CD14-positive monocyte (primary cell): ENCODE results near the gene SYTL2. TPM values are rescaled to one million over a fixed set of nuclear protein-coding genes. Genes with fewer than 3 reads are reported as not detected.

Experiments used
- DNase-seq, 3 donors: peaks; one replicate each; pipeline ENCODE4 v3.0.0-alpha.2; 2011 to 2022
- H2AFZ ChIP-seq: 2 replicates; pipeline ENCODE4 v1.6.0; 2012; ENCODE audit warnings: mild to moderate bottlenecking, low read depth, low read length, inconsistent platforms; ENCODE audit not compliant: insufficient read depth, poor library complexity, severe bottlenecking
- H3K27ac ChIP-seq, 2 donors: 1 replicate in 1 of 2; 2 replicates in 1 of 2; pipeline ENCODE4 v1.5.1; 2012 to 2013; ENCODE audit warnings: low read length in 2 of 2, control low read depth in 1 of 2, inconsistent platforms in 1 of 2, low read depth in 1 of 2, mild to moderate bottlenecking in 1 of 2
- H3K27me3 ChIP-seq, 2 donors: one replicate each; pipeline versions ENCODE4 v1.6.0 to v1.6.1; 2011 to 2013; ENCODE audit warnings: low read length in 2 of 2; ENCODE audit not compliant: control insufficient read depth in 2 of 2, insufficient read depth in 2 of 2
- H3K36me3 ChIP-seq, 2 donors: replicated peaks in 1 of 2; 1 replicate in 1 of 2; 2 replicates in 1 of 2; pipeline versions ENCODE4 v1.5.1 to v1.6.1; 2012 to 2013; ENCODE audit warnings: low read length in 2 of 2, control low read depth in 1 of 2, inconsistent platforms in 1 of 2, mild to moderate bottlenecking in 1 of 2; ENCODE audit not compliant: insufficient read depth in 2 of 2, control insufficient read depth in 1 of 2
- H3K4me1 ChIP-seq, 2 donors: 1 replicate in 1 of 2; 2 replicates in 1 of 2; pipeline versions ENCODE4 v1.5.1 to v1.6.1; 2012 to 2013; ENCODE audit warnings: low read length in 2 of 2, control low read depth in 1 of 2, inconsistent platforms in 1 of 2, mild to moderate bottlenecking in 1 of 2, moderate library complexity in 1 of 2; ENCODE audit not compliant: insufficient read depth in 2 of 2, control insufficient read depth in 1 of 2
- H3K4me2 ChIP-seq: replicated peaks from 2 replicates; pipeline ENCODE3; 2012; ENCODE audit warnings: low read length, moderate library complexity, mild to moderate bottlenecking; ENCODE audit not compliant: poor library complexity, severe bottlenecking; ENCODE audit errors: extremely low read depth
- H3K4me3 ChIP-seq, 3 experiments: fragments of 200-600 bp in 1 of 3; sonication (generic) in 1 of 3; replicated peaks in 1 of 3; 1 replicate in 2 of 3; 2 replicates in 1 of 3; pipeline ENCODE4 v1.5.1; 2011 to 2013; ENCODE audit warnings: low read length in 3 of 3, mild to moderate bottlenecking in 3 of 3, control low read depth in 2 of 3, low read depth in 2 of 3, inconsistent platforms in 1 of 3, moderate library complexity in 1 of 3
- H3K79me2 ChIP-seq: 2 replicates; pipeline ENCODE4 v1.6.0; 2012; ENCODE audit warnings: mild to moderate bottlenecking, control low read depth, inconsistent platforms, low read length, moderate library complexity; ENCODE audit not compliant: insufficient read depth
- H3K9ac ChIP-seq: 2 replicates; pipeline ENCODE4 v1.6.0; 2017; ENCODE audit warnings: low read length, mild to moderate bottlenecking; ENCODE audit not compliant: insufficient read depth, poor library complexity, severe bottlenecking
- H3K9me3 ChIP-seq, 2 donors: replicated peaks in 1 of 2; 1 replicate in 1 of 2; 2 replicates in 1 of 2; pipeline versions ENCODE4 v1.5.1 to v1.6.1; 2012 to 2013; ENCODE audit warnings: low read length in 2 of 2, control low read depth in 1 of 2; ENCODE audit not compliant: control insufficient read depth in 1 of 2, insufficient read depth in 1 of 2
- H4K20me1 ChIP-seq: 2 replicates; pipeline ENCODE4 v1.6.0; 2012; ENCODE audit warnings: mild to moderate bottlenecking, low read length, control low read depth, moderate library complexity; ENCODE audit not compliant: insufficient read depth
- H3K27ac Mint-ChIP-seq, 7 donors: one replicate each; pipeline ENCODE4 v1.8.0; 2020; ENCODE audit warnings: mild to moderate bottlenecking in 7 of 7, mixed read lengths in 7 of 7, moderate library complexity in 6 of 7, inconsistent platforms in 2 of 7
- H3K27me3 Mint-ChIP-seq, 3 donors: one replicate each; pipeline ENCODE4 v1.8.0; 2021 to 2022; ENCODE audit warnings: low read depth in 3 of 3, mild to moderate bottlenecking in 3 of 3, mixed read lengths in 3 of 3, moderate library complexity in 3 of 3, inconsistent platforms in 1 of 3
- H3K36me3 Mint-ChIP-seq, 2 donors: one replicate each; pipeline ENCODE4 v1.8.0; 2020; ENCODE audit warnings: mixed read lengths in 2 of 2, inconsistent platforms in 1 of 2, mild to moderate bottlenecking in 1 of 2
- H3K4me1 Mint-ChIP-seq: one replicate; pipeline ENCODE4 v1.8.0; 2020; ENCODE audit warnings: mild to moderate bottlenecking, mixed read lengths
- H3K4me3 Mint-ChIP-seq, 2 donors: one replicate each; pipeline ENCODE4 v1.8.0; 2020; ENCODE audit warnings: mild to moderate bottlenecking in 2 of 2, mixed read lengths in 2 of 2, moderate library complexity in 1 of 2
- H3K9me3 Mint-ChIP-seq, 7 donors: one replicate each; pipeline ENCODE4 v1.8.0; 2020 to 2022; ENCODE audit warnings: mixed read lengths in 7 of 7, mild to moderate bottlenecking in 6 of 7, moderate library complexity in 6 of 7, inconsistent platforms in 2 of 7
- WGBS: methylation state at CpG from one replicate; pipeline ENCODE4 v1.1.5; 2013; ENCODE audit warnings: missing lambda C conversion rate; ENCODE audit not compliant: insufficient coverage; 5-methylcytosine and 5-hydroxymethylcytosine counted together
- intact Hi-C, 2 donors: fragments of 100-400 bp; cut with micrococcal nuclease; formaldehyde crosslinking; loops; one replicate each; pipeline versions ENCODE4 v1.15.0 to v1.15.1; 2023
- polyA plus RNA-seq, 3 donors: library from polyadenylated mRNA; depleted of rRNA in 1 of 3; unstranded in 2 of 3; stranded (reverse) in 1 of 3; fragments of 300-500 nt in 2 of 3; fragments of >200 nt in 1 of 3; fragmentation: Illumina TruSeq in 2 of 3; gene quantifications; 1 replicate in 2 of 3; 2 replicates in 1 of 3; pipeline ENCODE4 v1.2.3, GENCODE V29; 2012 to 2021
- TF ChIP-seq, protein P1 (sequence below): fragments of 200-600 bp; IDR thresholded peaks from one replicate; pipeline ENCODE4 v1.8.0; 2022; ENCODE audit warnings: antibody characterized with exemption, mild to moderate bottlenecking

Gene SYTL2
- polyA plus RNA-seq, 3 donors = 0.30 to 0.48 (median 0.34) TPM

- Histone ChIP-seq H4K20me1 (no peaks in the 10 kb centered on the region), H3K4me1 (no peaks in the 10 kb centered on the region), H3K9ac (no peak overlapping the region), H3K27me3 (no peaks in the 10 kb centered on the region), H3K27ac (no peak overlapping the region), H3K4me2 (no peak overlapping the region), H3K36me3 (no peaks in the 10 kb centered on the region), H3K9me3 (no peaks in the 10 kb centered on the region), H2AFZ (no peak overlapping the region), H3K4me3 (no peak overlapping the region), H3K79me2 (no peaks in the 10 kb centered on the region)
- TF ChIP-seq, protein P1, sequence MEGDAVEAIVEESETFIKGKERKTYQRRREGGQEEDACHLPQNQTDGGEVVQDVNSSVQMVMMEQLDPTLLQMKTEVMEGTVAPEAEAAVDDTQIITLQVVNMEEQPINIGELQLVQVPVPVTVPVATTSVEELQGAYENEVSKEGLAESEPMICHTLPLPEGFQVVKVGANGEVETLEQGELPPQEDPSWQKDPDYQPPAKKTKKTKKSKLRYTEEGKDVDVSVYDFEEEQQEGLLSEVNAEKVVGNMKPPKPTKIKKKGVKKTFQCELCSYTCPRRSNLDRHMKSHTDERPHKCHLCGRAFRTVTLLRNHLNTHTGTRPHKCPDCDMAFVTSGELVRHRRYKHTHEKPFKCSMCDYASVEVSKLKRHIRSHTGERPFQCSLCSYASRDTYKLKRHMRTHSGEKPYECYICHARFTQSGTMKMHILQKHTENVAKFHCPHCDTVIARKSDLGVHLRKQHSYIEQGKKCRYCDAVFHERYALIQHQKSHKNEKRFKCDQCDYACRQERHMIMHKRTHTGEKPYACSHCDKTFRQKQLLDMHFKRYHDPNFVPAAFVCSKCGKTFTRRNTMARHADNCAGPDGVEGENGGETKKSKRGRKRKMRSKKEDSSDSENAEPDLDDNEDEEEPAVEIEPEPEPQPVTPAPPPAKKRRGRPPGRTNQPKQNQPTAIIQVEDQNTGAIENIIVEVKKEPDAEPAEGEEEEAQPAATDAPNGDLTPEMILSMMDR = no peak
- H3K27ac Mint-ChIP-seq = no peak overlapping the region
- H3K4me3 Mint-ChIP-seq = no peak overlapping the region
- H3K36me3 Mint-ChIP-seq = no peaks in the 10 kb centered on the region
- peaks cover 0 to 2% (median 0%) of the 10 kb centered on the region in 7 donors for H3K9me3 Mint-ChIP-seq
- H3K4me1 Mint-ChIP-seq = no peaks in the 10 kb centered on the region
- intact Hi-C loops = no loop called here
- H3K27me3 Mint-ChIP-seq = peaks cover 0 to 2% (median 2%) of the 10 kb centered on the region in 3 donors
- no peak for DNase-seq
These were observed 105.1 kb downstream of the SYTL2 start for GRCh38 chr11:85705800-85706199.

GRCh38 chr11:85704967-85705366, 106.0 kb downstream of the SYTL2 start:
- no peak overlapping the region for H3K9ac ChIP-seq
- H3K9me3 Mint-ChIP-seq = peaks cover 0 to 2% (median 0%) of the 10 kb centered on the region in 7 donors
- no peak for DNase-seq
- TF ChIP-seq, protein P1 = no peak
- no peaks in the 10 kb centered on the region for H3K36me3 ChIP-seq
- no peak overlapping the region for H2AFZ ChIP-seq
- H3K27ac Mint-ChIP-seq = no peak overlapping the region
- intact Hi-C loops = no loop called here
- H3K27ac ChIP-seq = no peak overlapping the region
- no peaks in the 10 kb centered on the region for H3K9me3 ChIP-seq
- H3K4me1 Mint-ChIP-seq = peaks cover 5% of the 10 kb centered on the region
- H3K4me3 Mint-ChIP-seq = no peak overlapping the region
- H3K4me2 ChIP-seq = no peak overlapping the region
- no peak overlapping the region for H3K4me3 ChIP-seq
- no peaks in the 10 kb centered on the region for H4K20me1 ChIP-seq
- peaks cover 0 to 2% (median 0%) of the 10 kb centered on the region in 3 donors for H3K27me3 Mint-ChIP-seq
- no peaks in the 10 kb centered on the region for H3K36me3 Mint-ChIP-seq
- H3K79me2 ChIP-seq = no peaks in the 10 kb centered on the region
- no peaks in the 10 kb centered on the region for H3K27me3 ChIP-seq
- peaks cover 4 to 6% of the 10 kb centered on the region in 2 donors for H3K4me1 ChIP-seq
- WGBS = no CpG with 5 or more reads among the region's 3 CpGs
